Occipital lobe (tissue), 2 donors: ENCODE measurements around the gene PPM1A. TPM values are rescaled to one million over a fixed set of nuclear protein-coding genes. Genes with fewer than 3 reads are reported as not detected.

Experiments
- DNase-seq: peaks from one replicate; lab custom pipeline; 2025; lab: John Stamatoyannopoulos, UW
- total RNA-seq: library from RNA; depleted of rRNA; stranded (reverse); fragments of >200 nt; gene quantifications from one replicate; pipeline ENCODE4 v1.2.3, GENCODE V29; 2014

The PPM1A gene
- total RNA-seq, 1 donor from 2014 or later, result 90.0 TPM

GRCh38 chr14:60266021-60266937 is 17.3 kb downstream of the PPM1A start:
- DNase-seq, result no peak

GRCh38 chr14:60272177-60272576 is 23.2 kb downstream of the PPM1A start:
- no peak for DNase-seq

GRCh38 chr14:60273956-60274355 is 24.9 kb downstream of the PPM1A start:
- no peak for DNase-seq

- DNase-seq, result no peak
These were observed 25.4 kb downstream of the PPM1A start for GRCh38 chr14:60274448-60274847.

GRCh38 chr14:60275932-60276331 is 26.9 kb downstream of the PPM1A start:
- DNase-seq, result no peak

GRCh38 chr14:60276347-60276746 is 27.3 kb downstream of the PPM1A start:
- DNase-seq, result no peak

- no peak for DNase-seq
These were observed 28.7 kb downstream of the PPM1A start for GRCh38 chr14:60277605-60278190.

- DNase-seq, result no peak
These were observed 29.3 kb downstream of the PPM1A start for GRCh38 chr14:60278350-60278749.

GRCh38 chr14:60287452-60287851 is 38.4 kb downstream of the PPM1A start:
- no peak for DNase-seq

- DNase-seq, result no peak
These were observed 39.3 kb downstream of the PPM1A start for GRCh38 chr14:60288279-60288678.

- no peak for DNase-seq
These were observed 45.5 kb downstream of the PPM1A start for GRCh38 chr14:60294411-60295069.

- no peak for DNase-seq
These were observed 51.0 kb downstream of the PPM1A start for GRCh38 chr14:60300019-60300418.

- DNase-seq, result no peak
These were observed 52.7 kb downstream of the PPM1A start for GRCh38 chr14:60301685-60302084.

GRCh38 chr14:60302663-60303062 is 53.6 kb downstream of the PPM1A start:
- no peak for DNase-seq

- DNase-seq, result no peak
These were observed 54.7 kb downstream of the PPM1A start for GRCh38 chr14:60303745-60304144.

GRCh38 chr14:60304509-60304908 is 55.5 kb downstream of the PPM1A start:
- DNase-seq, result no peak

GRCh38 chr14:60309867-60310552 is 61.0 kb downstream of the PPM1A start:
- DNase-seq, result no peak

GRCh38 chr14:60311417-60311816 is 62.4 kb downstream of the PPM1A start:
- DNase-seq, result no peak

- no peak for DNase-seq
These were observed 64.1 kb downstream of the PPM1A start for GRCh38 chr14:60313093-60313492.

- no peak for DNase-seq
These were observed 66.4 kb downstream of the PPM1A start for GRCh38 chr14:60315196-60315990.

- DNase-seq, result no peak
These were observed 68.6 kb downstream of the PPM1A start for GRCh38 chr14:60317609-60318008.
